H1 (cell line): ENCODE results near the gene DDX41. TPM values are rescaled to one million over a fixed set of nuclear protein-coding genes. Genes with fewer than 3 reads are reported as not detected.

Source experiments
- CTCF ChIA-PET: fragments of 300-600 bp; sonication (Branson Sonifier 250); formaldehyde crosslinking; loops from one replicate; lab custom pipeline; 2021; ENCODE audit not compliant: partially characterized antibody; lab: Charles Lee
- POLR2A ChIA-PET: fragments of 300-600 bp; sonication (Branson Sonifier 250); formaldehyde crosslinking; loops from one replicate; lab custom pipeline; 2021; ENCODE audit warnings: inconsistent platforms; ENCODE audit not compliant: partially characterized antibody; lab: Charles Lee
- DNase-seq, 2 experiments: peaks; one replicate each; pipeline versions ENCODE4 v3.0.0 to v3.0.0-alpha.2; 2010 to 2022; ENCODE audit warnings: low spot score in 2 of 2, low read depth in 1 of 2, mixed read lengths in 1 of 2
- FAIRE-seq: peaks from 2 replicates; lab custom pipeline; 2011; peaks lifted over from hg19 to GRCh38; lab: Jason Lieb, UNC
- H2AFZ ChIP-seq: 2 replicates; pipeline ENCODE4 v1.8.1; 2012; ENCODE audit warnings: low read length, inconsistent platforms
- H2AK5ac ChIP-seq: 2 replicates; pipeline ENCODE4 v1.6.1; 2013; ENCODE audit warnings: low read depth, low read length
- H2BK120ac ChIP-seq: replicated peaks from 2 replicates; pipeline ENCODE3; 2013; ENCODE audit warnings: low read depth, low read length, inconsistent platforms
- H2BK12ac ChIP-seq: 2 replicates; pipeline ENCODE4 v1.6.1; 2013; ENCODE audit warnings: low read depth, low read length
- H2BK15ac ChIP-seq: 2 replicates; pipeline ENCODE4 v1.6.1; 2013; ENCODE audit warnings: low read length
- H2BK20ac ChIP-seq: 2 replicates; pipeline ENCODE4 v1.6.1; 2013; ENCODE audit warnings: low read length
- H2BK5ac ChIP-seq: 2 replicates; pipeline ENCODE4 v1.6.1; 2013; ENCODE audit warnings: low read depth, low read length
- H3K14ac ChIP-seq: 2 replicates; pipeline ENCODE4 v1.6.1; 2013; ENCODE audit warnings: inconsistent platforms; ENCODE audit not compliant: insufficient read length
- H3K18ac ChIP-seq: 2 replicates; pipeline ENCODE4 v1.6.1; 2013; ENCODE audit warnings: low read length; ENCODE audit errors: extremely low read depth
- H3K23ac ChIP-seq: 2 replicates; pipeline ENCODE4 v1.6.1; 2013; ENCODE audit warnings: inconsistent platforms; ENCODE audit not compliant: insufficient read length
- H3K23me2 ChIP-seq: 2 replicates; pipeline ENCODE4 v1.6.1; 2013; ENCODE audit warnings: low read depth, low read length
- H3K27ac ChIP-seq: 2 replicates; pipeline ENCODE4 v1.6.1; 2011; ENCODE audit warnings: low read depth, low read length, inconsistent platforms
- H3K27me3 ChIP-seq, 4 experiments: replicated peaks in 1 of 4; 1 replicate in 1 of 4; 2 replicates in 3 of 4; pipeline versions ENCODE4 v1.6.1 to v1.8.1; 2011 to 2013; ENCODE audit warnings: low read length in 3 of 4, mild to moderate bottlenecking in 3 of 4, inconsistent platforms in 2 of 4, mixed read lengths in 2 of 4, moderate library complexity in 1 of 4; ENCODE audit not compliant: control insufficient read depth in 3 of 4, insufficient read depth in 3 of 4; ENCODE audit errors: extremely low read depth in 1 of 4
- H3K36me3 ChIP-seq, 4 experiments: 2 replicates each; pipeline versions ENCODE4 v1.6.1 to v1.8.1; 2011 to 2013; ENCODE audit warnings: mild to moderate bottlenecking in 4 of 4, low read length in 3 of 4, moderate library complexity in 2 of 4, control low read depth in 1 of 4, inconsistent platforms in 1 of 4; ENCODE audit not compliant: insufficient read depth in 4 of 4, control insufficient read depth in 2 of 4
- H3K4ac ChIP-seq: replicated peaks from 2 replicates; pipeline ENCODE3; 2013; ENCODE audit warnings: low read length, low read depth, mixed read lengths, inconsistent platforms; ENCODE audit not compliant: insufficient read length
- H3K4me1 ChIP-seq, 4 experiments: replicated peaks in 1 of 4; 1 replicate in 1 of 4; 2 replicates in 3 of 4; pipeline versions ENCODE4 v1.6.1 to v1.8.1; 2011 to 2013; ENCODE audit warnings: low read length in 3 of 4, inconsistent platforms in 2 of 4, mixed read lengths in 1 of 4; ENCODE audit not compliant: insufficient read depth in 4 of 4, control insufficient read depth in 3 of 4
- H3K4me2 ChIP-seq, 2 experiments: 2 replicates each; pipeline versions ENCODE4 v1.6.1 to v1.8.1; 2011 to 2013; ENCODE audit warnings: low read depth in 2 of 2, low read length in 2 of 2, control low read depth in 1 of 2, inconsistent platforms in 1 of 2, mild to moderate bottlenecking in 1 of 2; ENCODE audit not compliant: insufficient read depth in 1 of 2
- H3K4me3 ChIP-seq, 4 experiments: fragments of 200-600, 300-600 bp in 1 of 4; sonication (generic), shearing (Covaris generic), sonication (Bioruptor Twin) in 1 of 4; 2 replicates each; pipeline versions ENCODE4 v1.5.1 to v1.8.1; 2011 to 2016; ENCODE audit warnings: low read length in 4 of 4, low read depth in 3 of 4, control low read depth in 2 of 4, inconsistent platforms in 2 of 4, mild to moderate bottlenecking in 2 of 4, mixed read lengths in 1 of 4, moderate library complexity in 1 of 4; ENCODE audit not compliant: insufficient read depth in 2 of 4; ENCODE audit errors: extremely low read depth in 1 of 4
- H3K56ac ChIP-seq: replicated peaks from 2 replicates; pipeline ENCODE3; 2013; ENCODE audit warnings: low read depth, mild to moderate bottlenecking, mixed read lengths, low read length, inconsistent platforms; ENCODE audit not compliant: insufficient read length
- H3K79me1 ChIP-seq: 2 replicates; pipeline ENCODE4 v1.6.1; 2013; ENCODE audit warnings: low read depth, low read length, control low read depth
- H3K79me2 ChIP-seq, 2 experiments: 2 replicates each; pipeline versions ENCODE4 v1.6.1 to v1.8.1; 2012 to 2013; ENCODE audit warnings: low read length in 2 of 2, mild to moderate bottlenecking in 2 of 2, inconsistent platforms in 1 of 2; ENCODE audit not compliant: insufficient read depth in 2 of 2, control insufficient read depth in 1 of 2
- H3K9ac ChIP-seq, 4 experiments: replicated peaks in 1 of 4; 1 replicate in 1 of 4; 2 replicates in 3 of 4; pipeline versions ENCODE4 v1.6.1 to v1.8.1; 2011 to 2013; ENCODE audit warnings: low read depth in 3 of 4, low read length in 3 of 4, control low read depth in 2 of 4, mild to moderate bottlenecking in 2 of 4, moderate library complexity in 2 of 4, inconsistent platforms in 1 of 4; ENCODE audit errors: extremely low read depth in 1 of 4
- H3K9me3 ChIP-seq, 2 experiments: 2 replicates each; pipeline versions ENCODE4 v1.6.1 to v1.8.1; 2012 to 2013; ENCODE audit warnings: mild to moderate bottlenecking in 2 of 2, moderate library complexity in 2 of 2, control low read depth in 1 of 2, inconsistent platforms in 1 of 2, low read depth in 1 of 2, low read length in 1 of 2, mixed read lengths in 1 of 2; ENCODE audit not compliant: insufficient read depth in 2 of 2
- H4K20me1 ChIP-seq, 2 experiments: replicated peaks in 1 of 2; 2 replicates each; pipeline versions ENCODE3 to v1.8.1; 2011 to 2013; ENCODE audit warnings: inconsistent platforms in 2 of 2, low read length in 2 of 2, mild to moderate bottlenecking in 1 of 2; ENCODE audit not compliant: insufficient read depth in 2 of 2, control insufficient read depth in 1 of 2
- H4K5ac ChIP-seq: 2 replicates; pipeline ENCODE4 v1.6.1; 2013; ENCODE audit warnings: low read length, low read depth, mixed read lengths, inconsistent platforms; ENCODE audit not compliant: insufficient read length
- H4K8ac ChIP-seq: 2 replicates; pipeline ENCODE4 v1.8.0; 2013; ENCODE audit warnings: mild to moderate bottlenecking, moderate library complexity, low read length, inconsistent platforms; ENCODE audit not compliant: insufficient read depth; ENCODE audit errors: extremely low read depth
- H4K91ac ChIP-seq: replicated peaks from 2 replicates; pipeline ENCODE3; 2013; ENCODE audit warnings: low read length, mixed read lengths, inconsistent platforms; ENCODE audit not compliant: insufficient read length
- CBX5 ChIP-seq: fragments of 300-800, 300-1000 bp; sonication (generic); IDR thresholded peaks from 2 replicates; pipeline ENCODE4 v1.7.1; 2016; ENCODE audit warnings: antibody characterized with exemption, low read length, low read depth
- EGR1 ChIP-seq: IDR thresholded peaks from 2 replicates; pipeline ENCODE4 v1.6.1; 2011; ENCODE audit warnings: low read depth, low read length, borderline replicate concordance
- JUND ChIP-seq: IDR thresholded peaks from 2 replicates; pipeline ENCODE4 v1.6.1; 2011; ENCODE audit warnings: mild to moderate bottlenecking, improper control_type of control experiment, low read length
- KDM1A ChIP-seq: fragments of 200-600, 300-600 bp; sonication (generic); IDR thresholded peaks from 2 replicates; pipeline ENCODE4 v1.7.1; 2016; ENCODE audit warnings: mild to moderate bottlenecking, low read length, borderline replicate concordance
- POLR2A ChIP-seq, 2 experiments: IDR thresholded peaks; 1 replicate in 1 of 2; 2 replicates in 1 of 2; pipeline ENCODE4 v1.6.1; 2011; ENCODE audit warnings: low read depth in 2 of 2, low read length in 2 of 2, mild to moderate bottlenecking in 2 of 2; ENCODE audit errors: control extremely low read depth in 1 of 2
- POLR2AphosphoS5 ChIP-seq: IDR thresholded peaks from 2 replicates; pipeline ENCODE4 v1.6.1; 2011; ENCODE audit warnings: low read depth, low read length
- RAD21 ChIP-seq, 2 experiments: IDR thresholded peaks in 1 of 2; conservative IDR thresholded peaks in 1 of 2; 2 replicates each; pipeline ENCODE4 v1.6.1; 2011; ENCODE audit warnings: low read depth in 2 of 2, low read length in 2 of 2, improper control_type of control experiment in 1 of 2, inconsistent platforms in 1 of 2, mild to moderate bottlenecking in 1 of 2, moderate library complexity in 1 of 2
- SRF ChIP-seq: IDR thresholded peaks from 2 replicates; pipeline ENCODE4 v1.6.1; 2011; ENCODE audit warnings: mild to moderate bottlenecking, low read depth, low read length, moderate library complexity
- TAF1 ChIP-seq: IDR thresholded peaks from 2 replicates; pipeline ENCODE4 v1.6.1; 2011; ENCODE audit warnings: mild to moderate bottlenecking, low read depth, low read length
- TEAD4 ChIP-seq: IDR thresholded peaks from 2 replicates; pipeline ENCODE4 v1.6.1; 2012; ENCODE audit warnings: low read depth, low read length, inconsistent platforms, mixed read lengths
- ZNF274 ChIP-seq: IDR thresholded peaks from 2 replicates; pipeline ENCODE4 v1.7.0; 2012; ENCODE audit warnings: low read length, borderline replicate concordance; ENCODE audit errors: extremely low read depth
- WGBS, 2 experiments: shearing (Covaris generic) in 1 of 2; methylation state at CpG; one replicate each; pipeline versions ENCODE4 v1.1.6 to v1.1.7; 2013 to 2015; ENCODE audit warnings: low lambda C conversion rate in 2 of 2, mixed read lengths in 2 of 2, inconsistent platforms in 1 of 2, low coverage in 1 of 2, missing lambda C conversion rate in 1 of 2; ENCODE audit not compliant: insufficient replicate concordance in 2 of 2, insufficient coverage in 1 of 2, insufficient read length in 1 of 2; ENCODE audit errors: extremely low coverage in 1 of 2, missing lambda C conversion rate in 1 of 2; 5-methylcytosine and 5-hydroxymethylcytosine counted together
- polyA plus RNA-seq, 7 experiments: library from polyadenylated mRNA; depleted of rRNA in 3 of 7; stranded (reverse) in 5 of 7; unstranded in 2 of 7; fragments of >200 nt in 5 of 7; fragments of 200-250 nt in 2 of 7; gene quantifications; 1 replicate in 5 of 7; 2 replicates in 1 of 7; 4 replicates in 1 of 7; pipeline versions ENCODE4 v1.2.1 to v1.2.3, GENCODE V29; 2011 to 2013; ENCODE audit warnings: missing spikeins in 2 of 7, mixed read lengths in 2 of 7
- total RNA-seq: library from RNA; stranded (reverse); fragmentation: NEBNext Ultra II Directional; extraction: Animal tissue kit (Norgen Biotek cat#: 25700); gene quantifications from 2 replicates; pipeline ENCODE4 v1.2.1, GENCODE V29; 2021

Gene DDX41
- total and polyA plus RNA-seq, 2 of the 8 experiments (the other 6 are each of a cell fraction or from before 2014, with no cell fraction given) = 102 to 135 TPM

GRCh38 chr5:177483994-177484901 is 32.5 kb downstream of the DDX41 start:
- Histone ChIP-seq H4K5ac (no peak overlapping the region), H3K18ac (no peak overlapping the region; the same call in 1 of the 2 replicates), H3K4me2 (no peak overlapping the region), H3K56ac (no peak overlapping the region), H2BK120ac (no peak overlapping the region), H2AK5ac (no peak overlapping the region), H2BK12ac (no peak overlapping the region), H4K91ac (peak overlapping the region; percentile 40), H3K79me1 (peaks cover 4% of the 10 kb centered on the region; the same call in 1 of the 2 replicates), H3K79me2 (no peaks in the 10 kb centered on the region), H3K23ac (no peak overlapping the region), H3K4me1 (no peaks in the 10 kb centered on the region), H3K23me2 (no peaks in the 10 kb centered on the region), H3K4me3 (no peak overlapping the region), H4K8ac (peak overlapping the region; percentile 80; the same call in 1 of the 2 replicates), H2BK15ac (no peak overlapping the region), H2BK5ac (no peak overlapping the region; the same call in 1 of the 2 replicates), H3K4ac (no peak overlapping the region), H3K9ac (no peak overlapping the region; a peak in 1 of 7 replicates), H3K14ac (no peak overlapping the region), H2AFZ (no peak overlapping the region), H3K27ac (peak overlapping the region; percentile 15; the same call in 1 of the 2 replicates), H3K36me3 (peaks cover 18 to 48% (median 30%) of the 10 kb centered on the region in 4 experiments), H3K9me3 (no peaks in the 10 kb centered on the region), H2BK20ac (no peak overlapping the region), H3K27me3 (no peaks in the 10 kb centered on the region), H4K20me1 (peaks cover 5 to 11% of the 10 kb centered on the region in 2 experiments)
- TF ChIP-seq TEAD4 = no peak
- no peak for TF ChIP-seq EGR1
- TF ChIP-seq POLR2AphosphoS5 = peak; percentile 72
- TF ChIP-seq TAF1 = no peak
- peak in 1 of 2 experiments; percentile 76; a peak in 2 of 3 replicates for TF ChIP-seq POLR2A (IDR thresholded peaks at IDR 0.05; ENCODE audit: control extremely low read depth in 1 of 2, low read depth in 2 of 2, low read length in 2 of 2)
- TF ChIP-seq KDM1A = no peak
- no peak for TF ChIP-seq JUND
- TF ChIP-seq SRF = no peak
- no peak for TF ChIP-seq RAD21 (IDR thresholded peaks at IDR 0.05 in 1 of 2, conservative IDR thresholded peaks at IDR 0.05 in 1 of 2; ENCODE audit: low read depth in 2 of 2, low read length in 2 of 2)
- TF ChIP-seq CBX5 = no peak
- TF ChIP-seq ZNF274 = no peak
- FAIRE-seq (no peak), DNase-seq (no peak)
- WGBS, 2 experiments = 88% methylated on average over 22 of the region's 22 CpGs; no CpG with 5 or more reads in 1 of the 2 experiments
- CTCF ChIA-PET = interaction anchor here (0.9 to 12.7 kb wide), 4 partner anchors 8 to 23 kb away, joined by 5 to 306 read pairs (median 84); partner anchors contain the start of genes DDX41, DOK3 and PDLIM7
- POLR2A ChIA-PET = interaction anchor here (1.1 to 67.5 kb wide), 3 partner anchors 4 to 29 kb away, joined by 3 to 3349 read pairs (median 3349); partner anchors contain the start of genes DBN1, DOK3, PDLIM7 and PRR7
